ENCODE measurements around the gene RFX3. TPM values are rescaled to one million over a fixed set of nuclear protein-coding genes. Genes with fewer than 3 reads are reported as not detected.

RFX3 gene
- total RNA-seq, 2 donors from 2014 or later, result 27.5 to 28.2 TPM

DNA sequence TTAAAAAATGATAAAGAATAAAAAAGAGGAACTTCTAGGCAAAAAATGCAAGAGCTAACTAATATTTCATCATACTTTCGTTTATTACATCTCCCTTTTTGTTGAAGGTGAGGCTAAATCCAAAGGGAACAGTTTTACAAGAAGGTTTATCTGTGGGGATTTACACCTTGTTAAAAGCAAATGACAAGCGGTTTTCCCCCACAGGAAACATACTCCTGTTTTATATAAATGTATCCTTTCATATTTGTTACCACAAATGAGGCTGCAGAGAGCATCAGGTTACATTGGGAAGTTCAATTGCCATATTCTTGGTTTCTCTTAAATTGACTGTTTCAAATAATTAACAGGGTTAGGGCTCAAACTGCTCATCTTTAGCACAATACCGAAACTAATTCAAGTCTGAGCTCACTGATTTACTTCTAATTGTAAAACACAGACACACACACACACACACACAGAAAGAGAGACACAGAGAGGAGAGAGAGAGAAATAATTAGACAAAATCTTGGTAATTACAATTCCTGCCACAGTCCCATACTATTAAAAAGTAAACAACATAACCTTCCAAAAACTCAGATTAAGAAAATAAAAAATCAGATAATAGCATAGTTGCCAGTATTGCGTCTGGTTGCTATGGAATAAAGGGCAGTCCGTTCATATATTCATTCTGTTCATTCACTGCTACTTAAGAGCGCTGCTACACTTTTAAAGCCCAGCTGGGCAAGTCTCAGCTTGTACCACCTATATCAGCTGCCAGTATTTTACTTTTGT, 17.1 kb downstream of the RFX3 start:
- peaks cover 22% of the 10 kb centered on the region for H3K4me1 Mint-ChIP-seq

GRCh38 chr9:3508078-3508431, 17.7 kb downstream of the RFX3 start:
- Mint-ChIP-seq H3K4me3 (no peak overlapping the region), H3K4me1 (peaks cover 19% of the 10 kb centered on the region), H3K27me3 (ENCODE audit: insufficient read depth) (no peaks in the 10 kb centered on the region), H3K9me3 (no peaks in the 10 kb centered on the region), H3K36me3 (ENCODE audit: low read depth) (no peaks in the 10 kb centered on the region), H3K27ac (peak overlapping the region; percentile 14)
- Histone ChIP-seq H3K9ac (ENCODE audit: extremely low read depth, low read length, poor library complexity, severe bottlenecking) (no peak overlapping the region), H3K4me3 (ENCODE audit: low read length) (no peak overlapping the region), H3K27ac (ENCODE audit: low read depth, low read length) (peak overlapping the region; percentile 36), H3K9me3 (ENCODE audit: control insufficient read depth, low read length) (no peaks in the 10 kb centered on the region), H3K36me3 (ENCODE audit: control insufficient read depth, insufficient read depth, low read length) (no peaks in the 10 kb centered on the region), H3K27me3 (ENCODE audit: control insufficient read depth, insufficient read depth, low read length, poor library complexity, severe bottlenecking) (no peaks in the 10 kb centered on the region), H3K4me1 (ENCODE audit: control insufficient read depth, insufficient read depth, low read length) (no peaks in the 10 kb centered on the region)
- TF ChIP-seq CTCF (conservative IDR thresholded peaks at IDR 0.05), result no peak
- 84% methylated on average over 2 of the region's 2 CpGs; no CpG with 5 or more reads in 1 of the 2 experiments for WGBS, 2 experiments (ENCODE audit: insufficient coverage in 1 of 2, insufficient read length in 1 of 2)
- DNase-seq, result no peak

More for the DNA sequence above, 17.1 kb downstream of the RFX3 start:
- Histone ChIP-seq H3K9ac (ENCODE audit: extremely low read depth, low read length, poor library complexity, severe bottlenecking) (no peak overlapping the region), H3K36me3 (ENCODE audit: control insufficient read depth, insufficient read depth, low read length) (no peaks in the 10 kb centered on the region), H3K4me3 (ENCODE audit: low read length) (no peak overlapping the region), H3K4me1 (ENCODE audit: control insufficient read depth, insufficient read depth, low read length) (no peaks in the 10 kb centered on the region), H3K27me3 (ENCODE audit: control insufficient read depth, insufficient read depth, low read length, poor library complexity, severe bottlenecking) (no peaks in the 10 kb centered on the region), H3K9me3 (ENCODE audit: control insufficient read depth, low read length) (no peaks in the 10 kb centered on the region), H3K27ac (ENCODE audit: low read depth, low read length) (peak overlapping the region; percentile 88)
- H3K27me3 Mint-ChIP-seq (ENCODE audit: insufficient read depth), result no peaks in the 10 kb centered on the region
- H3K36me3 Mint-ChIP-seq (ENCODE audit: low read depth), result no peaks in the 10 kb centered on the region
- WGBS, 2 experiments (ENCODE audit: insufficient coverage in 1 of 2, insufficient read length in 1 of 2), result 80 to 90% methylated on average over 2 to 6 of the region's 6 CpGs
- peak overlapping the region; percentile 19 for H3K27ac Mint-ChIP-seq
- H3K4me3 Mint-ChIP-seq, result no peak overlapping the region
- TF ChIP-seq CTCF (conservative IDR thresholded peaks at IDR 0.05), result no peak
- H3K9me3 Mint-ChIP-seq, result no peaks in the 10 kb centered on the region
- DNase-seq, result no peak

DNA sequence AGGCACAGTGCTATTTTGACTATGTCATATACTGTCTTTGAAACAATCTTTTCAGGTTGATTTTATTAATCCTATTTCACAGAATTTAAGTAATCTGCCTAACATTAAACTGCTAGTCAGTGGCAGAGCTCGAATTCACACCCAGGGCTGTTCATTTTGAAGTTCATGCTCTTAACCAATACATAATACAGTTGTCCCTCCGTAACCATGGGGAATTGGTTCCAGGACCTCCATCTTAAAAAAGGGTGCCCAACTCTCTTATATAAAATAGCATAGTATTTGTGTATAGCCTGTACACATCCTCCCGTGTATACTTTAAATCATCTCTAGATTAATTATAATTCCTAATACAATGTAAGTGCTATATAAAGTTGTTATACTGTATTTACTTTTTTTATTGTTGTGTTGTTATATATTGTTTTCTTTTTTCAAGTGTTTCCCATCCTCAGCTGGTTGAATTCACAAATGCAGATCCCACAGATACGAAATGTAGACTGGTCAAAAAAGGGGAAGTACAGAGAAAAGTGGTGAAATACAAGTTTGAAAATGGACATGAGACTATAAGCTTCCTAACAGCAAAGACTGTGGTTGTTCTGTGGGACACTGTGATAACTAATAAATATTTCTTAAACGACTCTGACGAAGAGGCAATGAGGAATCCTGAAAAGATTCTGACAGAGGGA, 18.3 kb downstream of the RFX3 start:
- no peak overlapping the region for H3K4me3 ChIP-seq (ENCODE audit: low read length)
- no peaks in the 10 kb centered on the region for H3K27me3 ChIP-seq (ENCODE audit: control insufficient read depth, insufficient read depth, low read length, poor library complexity, severe bottlenecking)
- peak overlapping the region; percentile 14 for H3K27ac Mint-ChIP-seq
- no peaks in the 10 kb centered on the region for H3K36me3 ChIP-seq (ENCODE audit: control insufficient read depth, insufficient read depth, low read length)
- peaks cover 4% of the 10 kb centered on the region for H3K36me3 Mint-ChIP-seq (ENCODE audit: low read depth)
- no peaks in the 10 kb centered on the region for H3K27me3 Mint-ChIP-seq (ENCODE audit: insufficient read depth)
- peaks cover 19% of the 10 kb centered on the region for H3K4me1 Mint-ChIP-seq
- no peaks in the 10 kb centered on the region for H3K9me3 Mint-ChIP-seq
- WGBS, 2 experiments (ENCODE audit: insufficient coverage in 1 of 2, insufficient read length in 1 of 2), result 89 to 96% methylated on average over 4 to 5 of the region's 6 CpGs
- no peak overlapping the region for H3K27ac ChIP-seq (ENCODE audit: low read depth, low read length)
- H3K4me1 ChIP-seq (ENCODE audit: control insufficient read depth, insufficient read depth, low read length), result no peaks in the 10 kb centered on the region
- no peaks in the 10 kb centered on the region for H3K9me3 ChIP-seq (ENCODE audit: control insufficient read depth, low read length)
- DNase-seq, result no peak
- no peak for TF ChIP-seq CTCF (conservative IDR thresholded peaks at IDR 0.05)
- H3K4me3 Mint-ChIP-seq, result no peak overlapping the region
- H3K9ac ChIP-seq (ENCODE audit: extremely low read depth, low read length, poor library complexity, severe bottlenecking), result no peak overlapping the region
